Measurements from ENCODE around the gene TNFRSF21.

TNFRSF21 gene

DNA sequence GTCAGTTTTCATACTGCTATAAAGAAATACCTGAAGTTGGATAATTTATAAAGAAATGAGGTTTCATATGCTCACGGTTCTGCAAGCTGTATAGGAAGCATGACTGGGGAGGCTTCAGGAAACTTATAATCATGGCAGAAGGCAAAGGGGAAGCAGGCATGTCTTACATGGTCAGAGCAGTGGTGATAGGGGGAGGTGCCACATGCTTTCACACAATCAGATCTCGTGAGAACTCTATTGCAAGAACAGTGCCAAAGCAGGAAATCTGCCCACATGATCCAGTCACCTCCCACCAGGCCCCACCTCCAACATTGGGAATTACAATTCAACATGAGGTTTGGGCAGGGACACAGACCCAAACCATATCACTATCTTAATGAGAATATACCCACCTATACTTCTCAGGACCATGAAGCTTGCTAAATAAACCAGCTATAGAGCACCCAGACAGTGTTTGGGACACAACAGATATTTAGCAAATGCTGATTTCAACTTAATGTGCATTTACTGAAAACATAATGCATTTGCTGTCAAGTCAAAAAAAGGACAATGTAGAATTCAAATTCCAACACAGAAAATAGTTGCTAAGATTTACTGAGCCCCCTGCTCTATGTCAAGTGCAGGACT, 63.8 kb downstream of the TNFRSF21 start:
- no peak for DNase-seq (ENCODE audit: low spot score)
- in situ Hi-C loops (cut with MboI; ENCODE audit: low pct_unique_long_range_greater_than_20kb, low sequenced_read_pairs, unreplicated experiment) = no loop called here
- TF ChIP-seq, protein P1, sequence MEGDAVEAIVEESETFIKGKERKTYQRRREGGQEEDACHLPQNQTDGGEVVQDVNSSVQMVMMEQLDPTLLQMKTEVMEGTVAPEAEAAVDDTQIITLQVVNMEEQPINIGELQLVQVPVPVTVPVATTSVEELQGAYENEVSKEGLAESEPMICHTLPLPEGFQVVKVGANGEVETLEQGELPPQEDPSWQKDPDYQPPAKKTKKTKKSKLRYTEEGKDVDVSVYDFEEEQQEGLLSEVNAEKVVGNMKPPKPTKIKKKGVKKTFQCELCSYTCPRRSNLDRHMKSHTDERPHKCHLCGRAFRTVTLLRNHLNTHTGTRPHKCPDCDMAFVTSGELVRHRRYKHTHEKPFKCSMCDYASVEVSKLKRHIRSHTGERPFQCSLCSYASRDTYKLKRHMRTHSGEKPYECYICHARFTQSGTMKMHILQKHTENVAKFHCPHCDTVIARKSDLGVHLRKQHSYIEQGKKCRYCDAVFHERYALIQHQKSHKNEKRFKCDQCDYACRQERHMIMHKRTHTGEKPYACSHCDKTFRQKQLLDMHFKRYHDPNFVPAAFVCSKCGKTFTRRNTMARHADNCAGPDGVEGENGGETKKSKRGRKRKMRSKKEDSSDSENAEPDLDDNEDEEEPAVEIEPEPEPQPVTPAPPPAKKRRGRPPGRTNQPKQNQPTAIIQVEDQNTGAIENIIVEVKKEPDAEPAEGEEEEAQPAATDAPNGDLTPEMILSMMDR (IDR thresholded peaks at IDR 0.05; ENCODE audit: extremely low read depth, insufficient read depth, missing control alignments) = no peak

DNA sequence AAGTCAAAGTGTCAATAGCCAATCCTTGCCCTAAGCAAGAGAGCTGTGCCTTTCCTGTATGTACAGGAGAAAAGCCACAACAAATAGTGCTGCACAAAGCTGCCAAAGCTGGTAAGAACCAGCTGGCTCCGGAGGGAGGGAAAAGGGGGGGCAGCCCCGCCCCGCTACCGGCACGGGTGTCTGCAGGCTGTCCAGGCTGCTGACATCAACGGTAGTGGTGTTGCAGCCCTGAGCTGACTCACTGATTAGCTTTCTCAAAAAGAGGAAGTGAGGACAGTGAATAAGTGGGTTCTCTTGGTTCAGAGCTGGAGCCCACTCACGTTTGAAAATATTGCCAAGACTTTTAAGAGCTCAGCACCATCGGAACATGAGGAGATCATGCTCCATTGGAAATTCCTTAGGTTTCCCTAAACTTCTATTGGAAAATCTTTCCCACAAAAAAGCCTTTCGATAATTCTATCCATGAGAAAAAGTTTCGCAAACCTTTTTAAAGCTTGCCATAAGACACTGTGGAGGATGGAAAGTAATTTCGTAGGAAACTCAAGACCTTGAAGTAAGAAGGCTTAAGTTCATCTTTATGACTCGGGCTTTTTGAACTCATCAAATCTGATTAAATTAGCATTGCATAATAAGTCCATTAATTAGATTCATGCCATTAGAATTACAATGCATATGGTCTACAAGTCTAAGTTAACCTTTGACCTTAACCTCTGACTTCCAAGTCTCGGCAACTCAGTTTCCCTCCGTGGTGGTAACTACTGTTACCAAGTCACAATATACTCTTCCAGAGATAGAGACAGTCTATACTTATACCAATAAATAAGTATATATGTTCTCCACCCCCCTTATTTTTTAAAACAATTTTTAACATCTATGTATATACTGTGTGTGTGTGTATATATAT, 67.0 kb downstream of the TNFRSF21 start:
- TF ChIP-seq, protein P1 (IDR thresholded peaks at IDR 0.05; ENCODE audit: extremely low read depth, insufficient read depth, missing control alignments) = no peak
- in situ Hi-C loops (cut with MboI; ENCODE audit: low pct_unique_long_range_greater_than_20kb, low sequenced_read_pairs, unreplicated experiment) = no loop called here
- DNase-seq (ENCODE audit: low spot score) = peak; percentile 84

DNA sequence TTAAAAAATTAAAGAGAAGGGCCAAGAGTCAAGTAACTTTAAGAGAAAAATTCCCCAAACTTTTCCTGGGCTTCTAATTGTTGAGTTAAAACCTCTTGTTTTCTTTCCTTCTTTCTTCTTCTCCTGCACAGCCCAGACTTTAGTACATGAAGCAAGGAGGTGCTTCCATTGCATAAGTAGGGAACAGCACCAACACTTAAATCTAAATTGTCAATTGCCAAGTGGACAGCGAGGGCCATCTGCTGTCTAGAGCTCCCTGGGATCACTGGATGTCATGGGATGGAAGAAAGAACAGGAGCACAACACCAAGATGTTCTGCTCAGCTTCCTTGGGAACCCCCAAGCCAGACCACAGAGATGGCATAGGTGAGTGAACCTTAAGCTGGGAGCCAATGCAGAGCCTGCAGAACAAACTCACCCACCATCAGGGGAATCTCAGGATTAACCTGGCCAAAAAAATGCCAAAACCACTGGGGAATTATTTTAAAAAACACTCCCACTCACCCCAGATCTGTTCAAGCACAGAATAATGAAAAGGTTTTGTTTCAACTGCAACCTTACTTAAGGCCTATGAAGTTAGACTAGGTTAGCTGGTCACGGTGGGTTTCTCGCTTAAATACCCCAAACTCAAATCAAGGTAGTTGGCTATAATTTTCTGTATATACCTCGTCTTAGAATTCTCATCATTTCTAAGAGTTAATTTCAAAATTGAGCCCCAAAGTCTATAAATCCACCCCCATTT, 67.8 kb downstream of the TNFRSF21 start:
- in situ Hi-C loops (cut with MboI; ENCODE audit: low pct_unique_long_range_greater_than_20kb, low sequenced_read_pairs, unreplicated experiment) = no loop called here
- TF ChIP-seq, protein P1 (IDR thresholded peaks at IDR 0.05; ENCODE audit: extremely low read depth, insufficient read depth, missing control alignments) = no peak
- no peak for DNase-seq (ENCODE audit: low spot score)

DNA sequence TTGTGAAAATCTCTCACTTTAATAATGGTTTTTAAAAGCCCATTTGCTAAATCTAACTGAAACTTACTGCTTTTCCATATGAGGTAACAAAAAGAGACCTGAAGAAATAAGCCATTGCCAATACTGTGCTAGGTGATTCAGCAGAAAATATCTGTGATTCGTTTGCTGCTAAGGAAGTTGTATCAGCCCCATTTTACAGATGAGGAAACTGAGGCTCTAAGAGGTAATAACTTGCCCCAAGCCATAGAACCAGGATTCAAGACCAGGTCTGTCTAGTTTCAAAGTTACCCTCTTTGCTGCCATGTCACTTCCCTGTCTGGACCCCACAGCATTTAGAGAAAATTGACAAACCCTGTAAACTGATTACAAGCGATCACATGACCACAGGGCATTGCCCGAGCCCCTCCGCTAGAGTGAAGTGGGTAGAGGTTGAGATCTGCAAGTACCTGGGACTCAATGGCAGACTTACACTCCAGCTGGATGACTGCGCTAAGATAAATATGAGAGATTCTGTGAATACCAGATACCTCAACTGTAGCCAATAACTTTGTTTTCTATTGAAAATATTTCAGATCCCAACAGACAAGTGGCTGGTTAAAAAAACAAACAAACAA, 69.3 kb downstream of the TNFRSF21 start:
- TF ChIP-seq, protein P1 (IDR thresholded peaks at IDR 0.05; ENCODE audit: extremely low read depth, insufficient read depth, missing control alignments) = no peak
- in situ Hi-C loops (cut with MboI; ENCODE audit: low pct_unique_long_range_greater_than_20kb, low sequenced_read_pairs, unreplicated experiment) = no loop called here
- no peak for DNase-seq (ENCODE audit: low spot score)

DNA sequence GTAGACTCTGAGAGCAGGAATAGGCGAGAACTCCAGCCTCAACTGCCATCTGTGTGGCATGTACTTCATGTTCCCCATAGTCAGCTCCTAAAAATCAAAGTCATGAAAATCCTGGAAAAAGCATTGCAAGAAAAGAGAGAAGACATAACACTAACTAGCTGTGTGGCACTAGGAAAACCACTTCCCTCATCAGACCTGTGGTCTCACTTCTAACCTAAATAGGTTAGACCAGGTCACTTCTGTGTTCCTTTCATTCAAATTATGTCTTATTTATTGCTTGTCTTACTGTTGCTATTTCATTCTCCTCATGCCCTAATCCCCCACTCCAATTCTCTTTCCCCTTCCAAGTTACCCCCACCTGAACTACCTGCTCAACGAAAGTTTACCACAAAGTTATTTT, 70.2 kb downstream of the TNFRSF21 start:
- DNase-seq (ENCODE audit: low spot score) = no peak
- TF ChIP-seq, protein P1 (IDR thresholded peaks at IDR 0.05; ENCODE audit: extremely low read depth, insufficient read depth, missing control alignments) = no peak
- in situ Hi-C loops (cut with MboI; ENCODE audit: low pct_unique_long_range_greater_than_20kb, low sequenced_read_pairs, unreplicated experiment) = no loop called here

DNA sequence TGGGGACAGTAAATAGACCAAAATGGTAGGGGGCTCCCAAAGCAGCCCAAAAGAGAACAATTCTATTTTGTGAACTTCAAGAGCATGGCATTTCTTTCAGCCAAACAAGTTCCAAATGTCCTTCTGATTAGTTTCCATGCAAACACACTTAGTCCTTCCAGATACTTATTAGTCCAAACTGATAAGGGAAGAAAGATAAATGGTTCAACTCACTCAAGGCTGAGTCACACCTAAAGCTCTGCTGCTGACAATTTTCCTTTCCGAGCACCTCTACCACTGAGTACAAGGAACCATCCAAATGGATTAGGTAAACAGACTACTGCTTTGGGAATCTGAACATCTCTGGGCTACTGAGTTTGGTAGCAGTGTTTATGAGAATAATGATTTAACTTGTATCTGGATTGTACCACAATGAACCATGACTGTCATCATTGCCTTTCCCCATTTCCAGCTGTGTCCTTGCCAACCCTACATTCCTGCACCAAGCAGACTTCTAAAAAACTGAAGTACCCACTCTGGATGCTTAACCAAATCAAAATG, 71.2 kb downstream of the TNFRSF21 start:
- TF ChIP-seq, protein P1 (IDR thresholded peaks at IDR 0.05; ENCODE audit: extremely low read depth, insufficient read depth, missing control alignments) = no peak
- no peak for DNase-seq (ENCODE audit: low spot score)
- in situ Hi-C loops (cut with MboI; ENCODE audit: low pct_unique_long_range_greater_than_20kb, low sequenced_read_pairs, unreplicated experiment) = no loop called here

Data from GM13977 (cell line).